CD4-positive, alpha-beta memory T cell (primary cell): ENCODE data around the gene NATD1. TPM values are rescaled to one million over a fixed set of nuclear protein-coding genes. Genes with fewer than 3 reads are reported as not detected.

Experiments used
- CTCF ChIA-PET: fragments of 350-600 bp; sonication (Branson Sonifier 250); formaldehyde crosslinking; loops from one replicate; lab custom pipeline; 2021; ENCODE audit warnings: inconsistent platforms; ENCODE audit not compliant: partially characterized antibody; lab: Charles Lee
- POLR2A ChIA-PET: fragments of 350-600 bp; sonication (Branson Sonifier 250); formaldehyde crosslinking; loops from one replicate; lab custom pipeline; 2021; ENCODE audit not compliant: partially characterized antibody; lab: Charles Lee
- DNase-seq, 5 donors: peaks; one replicate each; pipeline versions ENCODE4 v3.0.0 to v3.0.0-alpha.2; 2020 to 2022; ENCODE audit warnings: mixed read lengths in 1 of 5
- H3K27ac ChIP-seq: one replicate; pipeline ENCODE4 v1.7.0; 2013; ENCODE audit warnings: low read depth, low read length
- H3K27me3 ChIP-seq: 2 replicates; pipeline ENCODE4 v1.7.0; 2013; ENCODE audit warnings: mild to moderate bottlenecking, low read length, moderate library complexity; ENCODE audit not compliant: insufficient read depth
- H3K36me3 ChIP-seq: 2 replicates; pipeline ENCODE4 v1.7.0; 2013; ENCODE audit warnings: mild to moderate bottlenecking, low read length, moderate library complexity; ENCODE audit not compliant: insufficient read depth
- H3K4me1 ChIP-seq: 2 replicates; pipeline ENCODE4 v1.7.0; 2013; ENCODE audit warnings: mild to moderate bottlenecking, low read length, moderate library complexity; ENCODE audit not compliant: insufficient read depth
- H3K4me3 ChIP-seq, 2 donors: one replicate each; pipeline ENCODE4 v1.7.0; 2013; ENCODE audit warnings: low read length in 2 of 2, mild to moderate bottlenecking in 1 of 2
- H3K9me3 ChIP-seq, 2 donors: one replicate each; pipeline ENCODE4 v1.7.0; 2013; ENCODE audit warnings: low read length in 2 of 2, control low read depth in 1 of 2; ENCODE audit not compliant: control insufficient read depth in 1 of 2
- H3K27ac Mint-ChIP-seq, 7 donors: one replicate each; pipeline ENCODE4 v1.8.0; 2020 to 2021; ENCODE audit warnings: mixed read lengths in 7 of 7, mild to moderate bottlenecking in 6 of 7, inconsistent platforms in 3 of 7, moderate library complexity in 3 of 7
- H3K27me3 Mint-ChIP-seq, 2 donors: one replicate each; pipeline ENCODE4 v1.8.0; 2020 to 2021; ENCODE audit warnings: mixed read lengths in 2 of 2
- H3K36me3 Mint-ChIP-seq, 2 donors: one replicate each; pipeline ENCODE4 v1.8.0; 2020 to 2021; ENCODE audit warnings: mixed read lengths in 2 of 2, inconsistent platforms in 1 of 2, mild to moderate bottlenecking in 1 of 2
- H3K4me1 Mint-ChIP-seq, 4 donors: one replicate each; pipeline ENCODE4 v1.8.0; 2020 to 2021; ENCODE audit warnings: mixed read lengths in 4 of 4, mild to moderate bottlenecking in 1 of 4
- H3K4me3 Mint-ChIP-seq, 8 donors: one replicate each; pipeline ENCODE4 v1.8.0; 2020 to 2021; ENCODE audit warnings: mixed read lengths in 8 of 8, mild to moderate bottlenecking in 7 of 8, moderate library complexity in 6 of 8, inconsistent platforms in 3 of 8
- H3K9me3 Mint-ChIP-seq, 8 donors: one replicate each; pipeline ENCODE4 v1.8.0; 2020 to 2021; ENCODE audit warnings: mixed read lengths in 8 of 8, mild to moderate bottlenecking in 5 of 8, inconsistent platforms in 3 of 8, moderate library complexity in 1 of 8
- intact Hi-C: fragments of 100-400 bp; cut with micrococcal nuclease; formaldehyde crosslinking; loops from one replicate; pipeline ENCODE4 v1.15.1; 2023
- polyA plus RNA-seq, 2 donors: library from polyadenylated mRNA; unstranded; fragments of 300-500 nt; fragmentation: Illumina TruSeq; gene quantifications; one replicate each; pipeline ENCODE4 v1.2.3, GENCODE V29; 2021
- total RNA-seq, 2 experiments: library from RNA; stranded (reverse); gene quantifications; one replicate each; pipeline ENCODE4 v1.2.3, GENCODE V29; 2021

The NATD1 gene
- total and polyA plus RNA-seq, 4 experiments from 2014 or later: 0.32 to 13.5 (median 7.7) TPM

DNA sequence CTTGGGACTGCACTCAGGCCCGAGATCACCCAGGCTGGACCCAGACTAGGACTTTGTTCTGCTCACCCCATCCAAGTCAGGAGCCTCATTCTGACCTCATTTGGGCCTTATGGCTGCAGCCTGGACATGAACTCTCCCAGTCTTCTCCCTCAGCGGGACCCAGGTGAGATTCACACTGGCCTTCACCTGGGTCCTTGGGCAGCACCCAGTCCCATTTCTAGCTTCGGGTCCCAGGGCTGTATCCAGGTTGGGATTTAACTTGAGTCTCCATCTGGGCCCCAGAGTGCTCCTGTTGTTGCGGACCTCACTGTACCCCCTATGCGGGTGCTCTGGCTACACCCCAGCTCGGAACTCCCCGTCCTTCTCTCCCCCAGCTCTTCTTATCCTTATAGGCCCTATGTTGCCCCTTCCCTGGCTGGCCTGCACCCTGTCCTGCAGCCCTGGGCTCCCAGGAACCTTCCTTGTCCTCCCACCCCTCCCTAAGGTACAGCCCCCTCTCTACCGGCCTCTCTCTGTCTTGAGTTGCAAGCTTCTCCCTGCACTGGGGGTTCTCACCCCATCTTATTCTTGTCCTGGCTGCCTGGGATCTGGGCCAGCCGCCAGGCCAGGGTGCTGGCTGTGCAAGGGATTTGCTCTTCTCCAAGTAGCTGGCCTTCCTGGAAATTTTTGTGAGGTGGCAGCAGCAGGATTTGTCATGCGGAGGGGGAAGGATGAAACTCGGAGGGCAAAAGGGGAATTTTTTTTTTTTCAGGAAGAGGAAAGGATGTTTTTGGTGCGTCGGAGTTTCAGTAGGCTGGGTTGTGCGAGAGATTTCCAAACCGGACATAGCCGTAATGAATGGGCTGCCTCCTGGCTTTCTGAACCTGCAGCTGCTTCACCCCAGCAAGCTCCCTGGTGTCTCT is 32.2 kb upstream of the NATD1 start:
- ChIA-PET CTCF (interaction anchor here (1.1 to 4.3 kb wide), 3 partner anchors 7 to 166 kb away, joined by 4 to 56 read pairs (median 4); no protein-coding TSS in a partner anchor), POLR2A (interaction anchor here (0.6 to 4.3 kb wide), 6 partner anchors 9 to 242 kb away, joined by 3 to 59 read pairs (median 12); partner anchors contain the start of gene USP22)
- Mint-ChIP-seq H3K4me3 (peak overlapping the region; percentile 95 to 99 (median 96)), H3K9me3 (peaks cover 0 to under 1% (median 0%) of the 10 kb centered on the region in 8 donors), H3K4me1 (peaks cover 26 to 74% (median 46%) of the 10 kb centered on the region in 4 donors), H3K27ac (peak overlapping the region; percentile 97 to 99 (median 98)), H3K36me3 (peaks cover 0 to 24% of the 10 kb centered on the region in 2 donors), H3K27me3 (no peaks in the 10 kb centered on the region)
- intact Hi-C loops: loop anchor here (2.0 kb wide), 1 partner anchor 171 kb away; no protein-coding TSS in a partner anchor
- Histone ChIP-seq H3K27ac (peak overlapping the region; percentile 94), H3K36me3 (no peaks in the 10 kb centered on the region), H3K9me3 (no peaks in the 10 kb centered on the region), H3K27me3 (no peaks in the 10 kb centered on the region), H3K4me1 (peaks cover 56% of the 10 kb centered on the region), H3K4me3 (peak overlapping the region; percentile 76 to 87)
- peak in 1 of 5 donors; percentile 39 for DNase-seq

DNA sequence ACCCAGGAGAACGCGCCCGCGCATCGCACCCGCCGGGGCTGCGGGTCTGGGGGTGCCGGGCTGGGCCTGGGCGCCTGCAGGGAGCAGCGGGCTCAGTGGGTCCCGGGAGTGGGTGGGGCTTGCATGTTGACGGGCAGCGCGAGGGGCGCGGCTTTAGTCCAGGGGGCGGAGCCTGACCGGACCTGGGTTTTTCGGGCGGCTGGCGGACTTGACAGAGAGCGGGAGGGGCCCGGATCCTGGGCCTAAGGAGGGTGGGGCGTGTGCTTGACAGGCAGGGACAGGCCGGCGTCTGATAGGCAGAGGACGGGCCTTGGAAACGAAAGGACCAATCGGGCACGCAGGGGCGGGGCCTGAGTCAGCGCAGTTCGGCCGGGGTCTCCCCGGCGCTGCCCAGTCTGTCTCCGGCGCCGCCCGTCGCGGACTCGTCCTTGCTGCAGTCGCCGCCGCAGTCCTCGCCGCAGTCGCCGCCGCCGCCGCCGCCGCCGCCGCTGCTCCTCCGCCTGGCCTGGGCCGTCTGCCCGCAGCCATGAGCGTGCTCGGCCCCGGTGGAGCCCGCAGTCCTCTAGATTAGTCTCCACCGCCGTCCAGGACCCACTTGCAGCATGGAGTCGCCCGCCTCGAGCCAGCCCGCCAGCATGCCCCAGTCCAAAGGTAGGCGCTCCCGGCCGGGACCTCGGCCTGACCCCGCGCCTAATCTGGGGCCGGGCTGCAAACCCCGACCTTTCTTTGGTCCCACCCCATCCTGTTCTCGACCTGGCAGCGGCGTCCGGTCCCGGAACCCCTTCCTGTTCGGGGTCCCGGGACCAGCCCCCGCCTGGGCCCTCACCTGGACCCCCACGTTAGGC is 31.3 kb upstream of the NATD1 start, which contains the start of gene MAP2K3:
TSS of gene MAP2K3 (plus strand) at position 393 of the 845 bp plus-strand sequence. CDS start at position 603, 210 bp downstream.
- ChIA-PET CTCF (interaction anchor here (1.0 to 4.3 kb wide), 3 partner anchors 7 to 228 kb away, joined by 3 to 56 read pairs (median 4); no protein-coding TSS in a partner anchor), POLR2A (interaction anchor here (0.7 to 4.3 kb wide), 7 partner anchors 8 to 242 kb away, joined by 3 to 59 read pairs (median 9); partner anchors contain the start of gene USP22)
- DNase-seq: peak; percentile 91 to 96 (median 92)
- H3K27me3 ChIP-seq: no peaks in the 10 kb centered on the region
- H3K36me3 Mint-ChIP-seq: peaks cover 0 to 23% of the 10 kb centered on the region in 2 donors
- intact Hi-C loops: loop anchor here (1.0 to 5.0 kb wide), 8 partner anchors 9 to 268 kb away; partner anchors contain the start of genes DHRS7B, NATD1, TMEM11 and USP22
- peak within 1 kb of the TSS; percentile 95 to 99 (median 96) for H3K4me3 Mint-ChIP-seq
- peak within 1 kb of the TSS; percentile 76 to 87 for H3K4me3 ChIP-seq
- H3K27ac ChIP-seq: peak within 1 kb of the TSS; percentile 94
- H3K27ac Mint-ChIP-seq: peak within 1 kb of the TSS; percentile 97 to 99 (median 98)
- no peaks in the 10 kb centered on the region for H3K27me3 Mint-ChIP-seq
- H3K4me1 Mint-ChIP-seq: peaks cover 34 to 77% (median 51%) of the 10 kb centered on the region in 4 donors
- no peaks in the 10 kb centered on the region for H3K9me3 ChIP-seq
- no peaks in the 10 kb centered on the region for H3K9me3 Mint-ChIP-seq
- no peaks in the 10 kb centered on the region for H3K36me3 ChIP-seq
- peaks cover 56% of the 10 kb centered on the region for H3K4me1 ChIP-seq

- peak overlapping the region; percentile 92 to 99 (median 98) for H3K27ac Mint-ChIP-seq
- peaks cover 0 to 23% of the 10 kb centered on the region in 2 donors for H3K36me3 Mint-ChIP-seq
- peak overlapping the region; percentile 94 for H3K27ac ChIP-seq
- H3K9me3 Mint-ChIP-seq: no peaks in the 10 kb centered on the region
- DNase-seq: peak in 2 of 5 donors; percentile 10 to 37
- peak overlapping the region; percentile 90 to 99 (median 96) for H3K4me3 Mint-ChIP-seq
- H3K4me1 ChIP-seq: peaks cover 56% of the 10 kb centered on the region
- H3K4me1 Mint-ChIP-seq: peaks cover 41 to 78% (median 57%) of the 10 kb centered on the region in 4 donors
- H3K36me3 ChIP-seq: no peaks in the 10 kb centered on the region
- POLR2A ChIA-PET: interaction anchor here (0.7 to 2.6 kb wide), 4 partner anchors 8 to 241 kb away, joined by 3 to 19 read pairs (median 6); partner anchors contain the start of gene USP22
- CTCF ChIA-PET: interaction anchor here (1.0 to 8.2 kb wide), 3 partner anchors 228 to 230 kb away, joined by 3 to 87 read pairs (median 4); no protein-coding TSS in a partner anchor
- no peaks in the 10 kb centered on the region for H3K9me3 ChIP-seq
- intact Hi-C loops: loop anchor here (1.0 to 5.0 kb wide), 8 partner anchors 8 to 269 kb away; partner anchors contain the start of genes DHRS7B, NATD1, TMEM11 and USP22
- H3K27me3 ChIP-seq: no peaks in the 10 kb centered on the region
- H3K27me3 Mint-ChIP-seq: no peaks in the 10 kb centered on the region
- H3K4me3 ChIP-seq: peak overlapping the region; percentile 42 to 87
These were observed 30.5 kb upstream of the NATD1 start for GRCh38 chr17:21283482-21284318.

GRCh38 chr17:21282850-21283249 is 29.6 kb upstream of the NATD1 start:
- Mint-ChIP-seq H3K36me3 (peaks cover 0 to 22% of the 10 kb centered on the region in 2 donors), H3K4me1 (peaks cover 43 to 76% (median 57%) of the 10 kb centered on the region in 4 donors), H3K9me3 (no peaks in the 10 kb centered on the region), H3K27ac (peak overlapping the region; percentile 29 to 83 (median 75)), H3K27me3 (no peaks in the 10 kb centered on the region), H3K4me3 (peak overlapping the region in 6 of 8 donors; percentile 40 to 99 (median 95))
- no peaks in the 10 kb centered on the region for H3K36me3 ChIP-seq
- H3K4me3 ChIP-seq: no peak overlapping the region
- intact Hi-C loops: loop anchor here (5.0 kb wide), 1 partner anchor 269 kb away; no protein-coding TSS in a partner anchor
- H3K4me1 ChIP-seq: peaks cover 56% of the 10 kb centered on the region
- ChIA-PET CTCF (interaction anchor here (8.2 kb wide), 1 partner anchor 231 kb away, joined by 87 read pairs; no protein-coding TSS in a partner anchor), POLR2A (interaction anchor here (0.9 kb wide), 1 partner anchor 68 kb away, joined by 3 read pairs; no protein-coding TSS in a partner anchor)
- H3K27ac ChIP-seq: no peak overlapping the region
- no peaks in the 10 kb centered on the region for H3K9me3 ChIP-seq
- no peaks in the 10 kb centered on the region for H3K27me3 ChIP-seq
- DNase-seq: peak in 1 of 5 donors; percentile 34

DNA sequence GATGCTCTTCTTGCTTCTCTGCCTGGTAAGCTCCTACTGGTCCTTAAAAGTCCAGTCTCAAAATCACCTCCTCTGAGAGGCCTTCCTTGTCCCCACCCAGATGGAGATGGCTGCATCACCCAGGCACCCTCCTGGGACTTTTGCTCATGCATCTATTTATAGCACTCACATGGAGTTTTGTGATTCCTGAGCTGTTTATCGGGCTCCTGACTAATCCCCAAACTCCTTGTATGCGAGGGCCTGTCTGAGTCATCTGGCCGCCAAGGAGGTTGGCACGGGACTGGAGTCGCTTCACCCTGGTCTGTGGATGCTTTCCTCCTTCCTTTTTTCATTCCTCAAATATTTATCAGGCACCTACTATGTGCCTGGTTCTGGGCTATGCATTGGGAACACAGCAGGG is 29.0 kb upstream of the NATD1 start:
- peaks cover 0 to 17% of the 10 kb centered on the region in 2 donors for H3K36me3 Mint-ChIP-seq
- ChIA-PET POLR2A (interaction anchor here (0.9 kb wide), 1 partner anchor 68 kb away, joined by 3 read pairs; no protein-coding TSS in a partner anchor), CTCF (interaction anchor here (0.9 to 8.2 kb wide), 3 partner anchors 34 to 232 kb away, joined by 3 to 87 read pairs (median 3); no protein-coding TSS in a partner anchor)
- Histone ChIP-seq H3K36me3 (no peaks in the 10 kb centered on the region), H3K27me3 (no peaks in the 10 kb centered on the region), H3K27ac (no peak overlapping the region), H3K4me1 (peaks cover 57% of the 10 kb centered on the region), H3K9me3 (no peaks in the 10 kb centered on the region), H3K4me3 (no peak overlapping the region)
- DNase-seq: peak in 1 of 5 donors; percentile 19
- intact Hi-C loops: loop anchor here (5.0 kb wide), 1 partner anchor 270 kb away; no protein-coding TSS in a partner anchor
- peak overlapping the region in 3 of 8 donors; percentile 39 to 84 (median 72) for H3K4me3 Mint-ChIP-seq
- H3K9me3 Mint-ChIP-seq: no peaks in the 10 kb centered on the region
- H3K27me3 Mint-ChIP-seq: no peaks in the 10 kb centered on the region
- H3K4me1 Mint-ChIP-seq: peaks cover 42 to 76% (median 54%) of the 10 kb centered on the region in 4 donors
- peak overlapping the region in 6 of 7 donors; percentile 11 to 81 (median 66) for H3K27ac Mint-ChIP-seq
